ENCODE data around the gene GNG4.
"Not testable (repeated sequence)": the region's sequence is repeated elsewhere in the genome, so short reads cannot be mapped to it uniquely, and the experiment has no call there.

GNG4 gene

DNA sequence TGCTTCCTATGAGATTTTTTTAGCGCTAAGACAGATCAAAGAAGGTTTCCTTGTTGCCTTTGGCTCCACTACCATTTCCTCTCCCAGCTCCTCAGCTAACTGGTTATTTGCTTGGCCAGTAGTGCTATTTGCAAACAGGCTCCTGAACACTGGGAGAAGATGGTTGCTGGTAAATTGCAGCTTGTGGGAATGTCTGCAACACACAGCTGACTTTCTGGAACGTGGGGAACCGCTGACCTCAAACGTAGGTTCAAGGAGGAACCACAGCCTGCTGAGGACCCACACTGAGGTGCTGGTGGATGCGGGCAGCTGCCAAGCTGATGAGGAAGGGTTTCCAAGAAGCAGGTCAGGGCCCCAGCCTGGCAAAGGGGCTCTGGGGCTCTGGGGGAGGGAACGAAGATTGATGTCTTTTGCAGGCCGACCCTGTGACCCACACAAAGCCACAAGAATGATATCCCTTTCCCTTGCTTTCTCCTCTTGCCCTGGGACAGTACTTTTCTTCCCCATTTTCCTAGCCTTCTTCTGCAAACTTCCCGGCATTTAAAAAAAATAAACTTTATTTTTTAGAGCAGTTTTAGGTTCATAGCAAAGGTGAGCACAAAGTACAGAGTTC lies 24.8 kb downstream of the GNG4 start:
- no peak for DNase-seq

DNA sequence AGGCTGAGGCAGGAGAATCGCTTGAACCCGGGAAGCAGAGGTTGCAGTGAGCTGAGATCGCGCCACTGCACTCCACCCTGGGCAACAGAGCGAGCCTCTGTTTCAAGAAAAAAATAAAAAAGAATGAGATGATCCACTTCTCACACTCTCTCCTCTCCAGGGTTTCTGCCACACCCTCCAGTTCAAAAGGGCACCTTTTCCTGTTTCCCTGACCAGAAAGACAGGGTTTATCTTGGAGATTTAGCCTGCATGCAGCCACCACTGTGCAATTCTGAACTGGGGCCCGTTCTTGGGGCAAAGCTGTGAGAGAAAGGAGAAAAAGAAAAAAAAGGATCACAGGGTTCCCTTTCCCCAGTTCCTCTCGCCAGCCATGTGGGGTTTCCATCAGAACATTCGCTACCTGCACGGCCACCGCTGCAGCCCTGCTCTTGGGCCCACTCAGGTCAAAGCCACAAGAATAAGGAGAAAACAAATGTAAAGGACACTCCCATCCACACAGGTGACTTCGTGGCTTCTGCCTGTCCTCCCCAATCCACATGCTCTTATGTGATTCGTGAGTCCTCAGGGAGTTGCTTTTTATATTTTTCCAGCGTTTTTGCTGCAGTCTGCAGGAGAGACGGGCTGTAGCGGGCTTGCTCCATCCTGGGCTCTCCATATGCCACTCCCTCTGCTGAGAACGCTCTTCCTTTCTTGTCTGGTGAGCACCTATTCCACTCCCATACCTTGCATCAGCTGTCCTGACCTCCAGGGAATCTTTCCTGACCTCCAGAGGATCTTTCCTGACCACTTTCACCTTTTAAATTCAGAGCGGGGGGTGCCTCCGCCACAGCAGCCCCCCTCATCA lies 26.4 kb downstream of the GNG4 start:
- no peak for DNase-seq

DNA sequence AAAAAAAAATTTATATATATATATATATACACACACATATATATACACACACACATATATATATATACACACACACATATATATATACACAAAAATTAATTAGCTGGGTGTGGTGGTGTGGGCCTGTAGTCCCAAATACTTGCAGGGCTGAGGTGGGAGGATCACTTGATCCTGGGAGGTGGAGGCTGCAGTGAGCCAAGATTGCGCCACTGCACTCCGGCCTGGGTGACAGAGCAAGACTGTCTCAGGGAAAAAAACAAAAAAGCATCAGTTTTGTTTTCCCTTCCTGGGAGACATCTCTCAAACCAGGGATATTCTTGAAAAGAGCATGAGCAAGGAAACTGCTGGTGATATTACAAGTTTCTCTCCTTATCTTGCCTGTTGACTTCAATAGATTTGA lies 30.4 kb downstream of the GNG4 start:
- DNase-seq, result not testable (repeated sequence)

DNA sequence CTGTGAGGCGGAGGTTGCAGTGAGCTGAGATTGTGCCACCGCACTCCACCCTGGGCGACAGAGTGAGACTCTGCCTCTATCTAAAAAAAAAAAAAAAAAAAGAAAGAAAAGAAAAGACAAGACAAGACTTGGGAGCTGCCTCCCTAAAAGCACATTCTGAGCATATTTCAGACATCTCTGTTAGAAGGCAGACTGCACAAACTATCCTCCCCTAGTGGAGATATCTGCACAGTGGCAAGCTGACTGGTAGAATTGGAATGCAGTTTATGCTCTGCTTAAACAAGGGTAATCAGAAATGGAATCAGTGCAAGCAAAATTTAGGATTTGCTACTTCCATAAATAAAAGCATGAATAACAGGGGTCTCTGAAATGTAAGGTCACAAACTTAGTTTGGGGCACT lies 31.8 kb downstream of the GNG4 start:
- DNase-seq, result no peak

DNA sequence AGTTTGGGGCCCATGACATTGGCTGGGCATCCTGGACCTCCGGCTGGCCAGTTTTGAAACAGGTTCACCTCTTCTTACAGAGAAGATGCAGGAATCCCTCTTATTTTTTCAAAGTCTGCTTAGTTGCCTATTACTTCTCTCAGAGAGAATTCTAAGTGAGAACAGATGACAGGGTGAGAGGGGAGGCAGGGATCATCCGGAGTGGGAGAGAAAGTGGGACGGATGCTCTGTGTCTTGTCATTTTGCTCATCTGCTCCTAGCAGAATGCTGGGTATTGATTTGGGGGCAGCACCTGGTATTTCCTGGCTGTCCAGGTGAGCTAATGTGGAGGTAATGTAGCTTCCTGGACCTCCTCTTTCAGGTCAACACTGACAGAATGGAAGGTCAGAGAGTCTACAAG lies 32.4 kb downstream of the GNG4 start:
- no peak for DNase-seq

DNA sequence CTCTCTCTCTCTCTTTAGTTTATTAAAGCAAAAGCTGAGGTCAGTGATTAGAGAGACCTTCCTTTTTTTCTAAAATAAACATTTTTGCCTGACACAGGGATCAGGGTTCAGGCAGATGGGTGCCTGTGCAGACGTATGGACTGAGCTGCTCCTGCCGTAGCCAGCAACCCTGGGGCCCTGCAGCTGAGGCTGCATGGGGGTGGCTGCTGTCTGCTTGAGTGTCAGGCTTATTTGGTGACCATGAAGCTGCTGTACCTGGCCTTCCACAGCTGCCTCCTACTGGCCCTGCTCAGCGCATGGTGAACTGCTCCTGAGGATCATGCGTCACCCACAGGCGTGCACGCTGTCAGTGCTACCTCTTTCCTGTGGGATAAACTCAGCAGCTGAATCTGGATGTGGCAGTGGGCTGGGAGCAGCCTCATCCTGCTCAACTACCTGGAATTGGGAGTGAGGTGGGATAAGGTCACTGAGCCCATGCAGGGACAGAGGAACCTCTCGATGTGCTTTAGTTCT lies 35.1 kb downstream of the GNG4 start:
- DNase-seq, result no peak

DNA sequence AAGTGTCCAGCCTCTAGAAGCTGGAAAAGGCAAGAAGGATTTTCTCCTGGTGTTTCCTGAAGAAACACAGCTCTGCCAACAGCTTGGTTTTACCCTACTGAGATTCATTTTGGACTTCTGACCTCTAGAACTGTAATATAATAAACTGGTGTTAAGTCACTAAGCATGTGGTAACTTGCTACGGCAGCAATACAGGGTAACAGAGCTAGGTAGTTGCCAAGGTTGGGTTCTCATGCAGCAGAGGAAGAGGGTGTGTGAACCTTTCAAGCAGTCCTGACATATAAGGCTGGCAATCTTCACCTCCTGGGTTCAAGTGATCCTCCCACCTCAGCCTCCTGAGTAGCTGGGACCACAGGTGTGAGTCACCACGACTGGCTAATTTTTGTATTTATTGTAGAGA lies 36.0 kb downstream of the GNG4 start:
- no peak for DNase-seq

DNA sequence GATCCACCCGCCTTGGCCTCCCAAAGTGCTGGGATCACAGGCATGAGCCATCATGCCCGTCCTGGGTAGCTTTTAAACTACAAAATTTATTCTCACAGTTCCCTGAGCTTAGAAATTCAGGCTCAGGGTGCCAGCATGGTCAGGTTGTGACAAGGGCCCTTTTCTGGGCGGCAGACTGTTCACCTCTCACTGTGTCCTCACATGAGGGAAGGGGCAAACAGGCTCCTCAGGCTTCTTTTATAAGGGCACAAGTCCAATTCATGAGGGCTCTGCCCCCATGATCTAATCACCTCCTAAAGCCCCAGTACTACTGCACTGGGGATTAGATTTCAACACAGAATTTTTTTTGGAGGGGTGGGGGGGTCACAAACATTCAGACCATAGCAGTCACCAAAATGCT lies 36.8 kb downstream of the GNG4 start:
- DNase-seq, result no peak

DNA sequence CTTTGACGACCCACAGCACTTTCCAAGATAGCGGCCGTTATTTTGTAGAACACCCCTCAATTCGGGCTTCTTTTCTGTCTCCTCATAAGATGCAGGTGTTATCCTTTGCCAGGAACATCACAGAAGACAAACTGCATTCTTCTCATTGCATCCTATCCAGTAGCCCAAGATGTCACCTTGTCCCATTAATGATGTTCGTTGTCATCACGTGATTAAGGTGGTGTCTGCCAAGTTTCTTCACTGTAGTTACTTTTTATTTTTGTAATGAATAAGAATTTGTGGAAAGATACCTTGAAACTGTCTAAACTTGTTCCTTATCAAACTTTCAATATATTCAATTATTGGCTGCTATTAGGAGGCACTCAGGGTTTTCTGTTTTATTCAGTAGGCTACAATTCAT lies 39.4 kb downstream of the GNG4 start:
- no peak for DNase-seq

DNA sequence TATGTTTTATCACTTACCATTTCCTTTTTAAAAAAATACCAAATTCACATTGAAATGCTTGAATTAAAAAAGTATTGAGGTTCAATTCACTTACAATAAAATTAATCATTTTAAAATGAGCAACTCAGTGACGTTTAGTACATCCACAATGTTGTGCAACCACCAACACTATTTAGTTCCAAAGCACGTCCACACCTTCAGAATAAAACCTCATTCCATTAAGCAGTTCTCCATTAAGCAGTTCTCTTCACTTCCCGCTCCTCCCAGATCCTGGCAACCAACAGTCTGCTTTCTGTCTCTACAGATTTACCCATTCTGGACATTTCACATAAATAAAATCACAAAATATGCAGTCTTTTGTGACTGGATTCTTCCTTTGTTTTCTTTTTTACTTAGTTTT lies 41.3 kb downstream of the GNG4 start:
- DNase-seq, result no peak

DNA sequence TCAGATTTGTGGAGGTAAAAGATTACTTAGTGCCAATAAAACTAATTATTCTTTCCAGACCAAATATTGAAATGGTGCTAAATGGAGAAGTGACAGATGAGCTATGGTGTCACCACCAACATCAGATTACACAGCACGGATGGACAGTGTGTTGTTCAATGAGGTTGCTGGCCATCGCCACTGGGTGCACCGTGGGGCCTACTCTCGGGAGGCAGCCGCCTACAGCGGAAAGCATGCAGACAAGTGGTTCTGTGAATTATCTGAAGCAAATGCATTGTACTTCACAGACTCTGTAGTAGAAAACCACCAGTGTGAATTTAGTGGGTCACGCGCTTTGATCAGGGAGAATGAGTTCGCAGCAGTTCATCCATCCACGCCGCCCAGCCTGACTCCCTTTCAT lies 42.3 kb downstream of the GNG4 start:
- no peak for DNase-seq

DNA sequence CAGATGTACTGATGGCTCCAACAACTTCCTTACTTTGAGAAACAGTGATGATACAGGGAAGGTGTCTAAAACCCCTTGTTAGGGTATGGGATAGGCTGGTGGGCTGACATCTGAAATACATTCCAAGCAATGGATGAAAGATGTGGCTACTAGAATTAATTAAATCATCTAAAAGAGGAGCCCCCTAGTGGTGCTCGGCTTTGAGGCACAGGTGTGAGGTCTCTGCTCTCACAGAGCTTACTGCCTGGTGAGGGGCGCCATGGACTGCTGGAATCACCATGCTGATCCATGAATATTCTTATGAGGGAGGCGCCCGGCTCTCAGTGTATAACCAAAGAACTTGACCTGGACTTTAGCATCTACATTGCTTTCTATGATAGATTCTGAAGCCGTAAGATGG lies 48.5 kb downstream of the GNG4 start:
- DNase-seq, result no peak

DNA sequence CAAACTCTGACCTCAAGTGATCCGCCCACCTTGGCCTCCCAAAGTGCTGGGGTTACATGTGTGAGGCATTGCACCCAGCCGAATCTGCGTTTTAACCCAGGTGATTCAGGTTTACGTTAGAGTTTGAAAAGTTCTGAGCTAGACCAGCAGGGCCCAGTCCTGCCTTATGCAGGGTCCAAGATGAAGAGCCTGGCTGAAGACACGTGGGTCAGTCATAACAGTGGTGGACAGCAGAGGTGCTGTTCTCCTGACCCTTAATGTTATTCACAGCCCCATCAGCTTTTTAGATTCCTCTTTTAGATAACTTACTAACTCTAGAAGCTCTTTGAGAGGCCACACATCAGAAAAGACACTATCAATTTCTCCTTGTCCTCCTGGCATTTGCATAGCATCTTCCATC lies 50.0 kb downstream of the GNG4 start:
- no peak for DNase-seq

DNA sequence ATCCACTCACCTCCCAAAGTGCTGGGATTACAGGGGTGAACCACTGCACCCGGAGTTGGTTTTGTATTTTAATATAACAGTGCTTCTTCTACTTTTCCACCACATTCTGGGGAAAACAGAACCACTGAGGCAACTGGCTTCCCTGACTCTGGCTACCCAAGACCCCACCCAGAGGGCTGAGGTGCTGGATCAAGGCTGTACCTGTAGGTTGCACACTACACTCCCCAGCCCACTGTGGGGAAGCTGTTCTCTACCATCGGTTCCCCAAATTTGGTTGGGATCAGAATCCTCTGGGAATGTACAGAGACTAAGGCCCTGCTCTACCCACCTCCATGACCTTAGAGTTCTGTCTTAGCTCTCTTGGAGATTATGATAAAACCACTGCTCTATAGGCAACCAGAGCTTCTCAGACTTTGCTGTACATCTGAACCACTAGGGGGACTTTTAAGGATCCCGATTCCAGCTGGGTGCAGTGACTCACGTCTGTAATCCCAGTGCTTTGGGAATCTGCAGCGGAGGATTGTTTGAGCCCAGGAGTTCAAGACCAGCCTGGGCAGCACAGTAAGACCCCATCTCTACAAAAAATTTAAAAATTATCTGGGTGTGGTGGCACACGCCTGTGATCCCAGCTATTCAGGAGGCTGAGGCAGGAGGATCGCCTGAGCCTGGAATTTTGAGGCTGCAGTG lies 51.6 kb downstream of the GNG4 start:
- DNase-seq, result no peak

DNA sequence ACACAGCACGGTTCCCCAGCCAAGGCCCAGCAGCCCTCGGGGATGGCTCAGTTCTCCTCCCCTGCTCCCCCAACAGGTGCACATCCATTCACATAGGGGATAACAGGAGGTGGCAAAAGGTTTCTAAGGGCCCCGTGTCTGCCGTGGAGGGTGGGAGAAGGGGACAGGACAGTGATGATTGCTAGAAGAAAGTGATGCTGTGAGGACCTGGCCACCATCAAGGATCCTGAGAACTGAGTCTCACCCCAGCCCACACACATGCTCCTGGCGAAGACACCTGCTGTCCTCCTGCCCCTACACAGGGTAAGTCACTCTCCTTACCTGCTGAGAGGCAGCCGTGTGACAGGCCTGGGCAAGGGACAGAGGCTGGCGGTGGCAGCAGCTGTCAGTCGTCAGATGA lies 54.5 kb downstream of the GNG4 start:
- no peak for DNase-seq

DNA sequence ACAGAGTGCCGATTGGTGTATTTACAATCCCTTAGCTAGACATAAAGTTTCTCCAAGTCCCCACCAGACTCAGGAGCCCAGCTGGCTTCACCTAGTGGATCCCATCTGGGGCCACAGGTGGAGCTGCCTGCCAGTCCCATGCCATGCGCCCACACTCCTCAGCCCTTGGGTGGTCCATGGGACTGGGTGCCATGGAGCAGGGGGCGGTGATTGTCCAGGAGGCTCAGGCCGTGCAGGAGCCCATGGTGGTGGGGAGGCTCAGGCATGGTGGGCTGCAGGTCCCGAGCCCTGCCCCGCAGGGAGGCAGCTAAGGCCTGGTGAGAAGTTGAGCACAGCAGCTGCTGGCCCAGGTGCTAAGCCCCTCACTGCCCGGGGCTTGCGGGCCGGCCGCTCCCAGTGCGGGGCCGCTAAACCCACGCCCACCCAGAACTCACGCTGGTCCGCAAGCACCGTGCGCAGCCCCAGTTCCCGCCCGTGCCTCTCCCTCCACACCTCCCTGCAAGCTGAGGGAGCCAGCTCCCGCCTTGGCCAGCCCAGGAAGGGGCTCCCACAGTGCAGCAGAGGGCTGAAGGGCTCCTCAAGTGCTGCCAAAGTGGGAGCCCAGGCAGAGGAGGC lies 55.2 kb downstream of the GNG4 start:
- not testable (repeated sequence) for DNase-seq

DNA sequence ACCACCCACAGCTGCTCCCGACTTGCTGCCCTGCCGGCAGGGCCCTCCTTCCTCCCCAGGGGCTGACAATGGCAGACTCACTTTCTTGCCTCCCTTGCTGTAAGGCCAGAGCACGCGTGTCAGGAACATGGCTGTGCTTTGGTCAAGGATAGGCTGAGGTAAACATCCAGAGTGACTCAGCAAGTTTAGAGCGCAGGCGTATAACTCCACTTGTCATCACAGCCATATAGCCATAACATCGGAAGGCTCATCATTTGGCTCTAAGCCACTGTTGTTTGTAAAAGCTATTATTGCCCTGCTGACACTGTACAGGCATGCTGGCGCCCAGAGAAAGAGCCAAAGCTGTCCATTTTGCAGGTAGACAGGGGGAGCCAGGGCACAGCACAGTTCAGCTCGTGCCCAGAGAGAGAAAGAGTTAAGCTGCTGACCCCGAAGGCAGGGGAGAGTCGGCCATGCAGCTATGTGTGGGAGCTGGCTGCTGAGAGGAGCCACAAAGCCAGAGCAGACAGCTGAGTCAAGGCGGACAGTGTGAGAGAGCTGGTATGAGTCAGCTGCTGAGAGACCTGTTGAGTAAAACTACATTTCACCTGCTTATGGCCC lies 60.6 kb downstream of the GNG4 start:
- DNase-seq, result no peak

DNA sequence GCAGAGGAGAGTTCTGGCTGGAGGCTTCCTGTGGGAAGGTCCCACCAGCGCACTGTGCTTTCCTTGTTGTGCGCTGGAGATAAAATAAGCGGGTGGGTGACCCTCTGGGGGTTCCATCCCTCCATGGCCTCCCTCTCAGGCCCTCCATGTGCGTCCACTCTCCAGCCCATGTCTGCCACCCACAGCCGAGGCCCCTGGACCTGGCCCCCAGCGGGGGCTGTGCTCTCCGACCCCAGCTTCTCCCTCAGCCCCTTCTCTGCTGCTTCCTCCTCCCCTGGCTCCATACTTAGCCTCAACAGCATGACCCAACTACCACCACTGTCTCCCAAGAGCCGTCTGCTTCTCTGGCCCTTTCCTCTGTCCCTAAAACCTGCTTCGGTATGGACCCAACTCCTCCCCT lies 61.4 kb downstream of the GNG4 start:
- no peak for DNase-seq

DNA sequence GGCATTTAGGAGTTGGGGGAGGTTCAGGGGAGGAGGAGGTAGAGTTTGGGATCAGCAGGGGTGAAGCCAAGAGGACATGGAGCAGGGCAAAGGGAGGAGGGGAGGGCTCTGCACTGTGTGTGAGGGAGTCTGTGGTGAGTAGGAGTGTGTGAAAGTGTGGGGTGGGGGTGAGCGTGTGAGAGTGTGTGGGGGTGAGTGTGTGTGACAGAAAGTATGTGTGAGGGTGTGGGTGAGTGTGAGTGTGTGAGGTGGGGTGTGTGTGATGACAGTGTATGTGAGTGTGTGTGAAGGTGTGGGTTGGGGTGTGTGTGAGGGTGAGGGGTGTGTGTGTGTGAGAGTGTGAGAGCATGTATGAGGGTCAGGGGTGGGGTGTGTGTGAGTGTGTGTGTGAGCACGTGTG lies 62.6 kb downstream of the GNG4 start:
- DNase-seq, result no peak

DNA sequence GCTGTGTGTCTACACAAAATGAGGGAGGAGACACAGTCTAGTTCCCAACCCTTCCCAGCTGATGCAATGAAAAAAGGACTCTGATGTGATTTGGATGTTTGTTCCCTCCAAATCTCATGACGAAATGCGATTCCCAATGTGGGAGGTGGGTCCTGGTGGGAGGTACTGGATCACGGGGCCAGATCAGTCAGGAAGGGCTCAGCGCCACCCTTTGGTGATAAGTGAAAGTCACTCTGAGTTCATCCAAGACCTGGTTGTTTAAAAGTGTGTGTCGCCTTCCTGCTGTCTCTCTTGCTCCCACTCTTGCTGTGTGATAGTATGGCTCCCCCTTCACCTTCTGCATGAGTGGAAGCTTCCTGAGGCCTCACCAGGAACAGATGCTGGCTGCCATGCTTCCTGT lies 63.2 kb downstream of the GNG4 start:
- no peak for DNase-seq

DNA sequence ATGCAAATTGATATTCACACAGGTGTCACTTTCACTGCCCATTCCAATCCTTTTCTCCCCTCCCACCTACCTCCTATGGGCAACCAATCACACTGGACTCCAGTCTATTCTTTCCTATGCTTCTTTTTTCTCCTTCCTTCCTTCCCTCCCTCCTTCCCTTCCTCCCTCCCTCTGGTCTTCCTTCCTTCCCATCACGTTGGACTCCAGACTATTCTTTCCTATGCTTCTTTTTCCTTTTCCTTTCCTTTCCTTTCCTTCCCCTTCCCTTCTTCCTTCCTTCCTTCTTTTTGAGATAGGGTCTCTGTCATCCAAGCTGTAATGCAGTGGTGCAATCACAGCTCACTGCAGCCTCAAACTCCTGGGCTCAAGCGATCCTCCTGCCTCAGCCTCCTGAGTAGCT lies 64.6 kb downstream of the GNG4 start:
- no peak for DNase-seq

DNA sequence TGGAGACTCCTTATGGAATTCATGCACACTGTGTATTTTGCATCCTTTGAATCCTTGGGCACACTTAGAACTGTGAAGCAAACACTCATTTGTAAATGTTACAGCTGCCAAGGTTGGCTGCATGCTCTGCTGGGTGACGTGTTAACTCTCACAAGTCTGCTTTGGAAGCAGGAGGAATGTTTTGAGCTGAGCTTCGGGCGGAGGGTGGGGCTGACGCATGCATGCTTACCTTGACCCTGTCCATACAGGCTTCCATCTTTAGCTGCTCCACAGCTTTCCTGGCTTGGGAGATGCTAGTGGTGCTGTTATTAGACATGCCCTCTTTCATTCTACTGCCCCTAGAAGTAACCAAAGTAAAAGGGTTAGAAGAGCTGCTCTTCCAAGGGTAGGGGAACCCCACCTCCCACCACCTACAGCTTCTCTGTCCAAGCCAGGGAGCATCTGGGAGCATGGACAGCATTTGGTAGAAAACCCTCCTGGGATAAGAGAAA lies 66.0 kb downstream of the GNG4 start:
- DNase-seq, result no peak

DNA sequence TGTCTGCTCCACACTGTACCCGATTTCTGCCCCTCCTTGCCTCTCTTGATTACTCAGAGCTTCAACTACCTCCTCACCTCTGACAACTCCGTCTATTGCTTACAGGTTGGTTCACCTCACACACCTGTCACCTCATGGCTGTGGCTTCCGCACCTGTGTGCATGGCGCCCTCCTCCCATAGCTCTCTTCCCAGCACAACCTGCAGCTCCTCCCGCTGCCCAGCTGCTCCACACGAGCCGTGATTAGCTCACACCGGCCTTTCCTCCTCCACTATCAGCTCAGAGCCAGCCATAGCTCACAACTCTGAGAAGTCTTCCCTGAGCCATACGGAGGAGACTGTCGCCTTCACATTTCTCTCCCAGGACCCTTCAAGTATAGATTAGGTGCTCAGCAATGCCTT lies 67.5 kb downstream of the GNG4 start:
- DNase-seq, result no peak

Measured in DMS79 (cell line).